HG02588 (cell line): Measurements from ENCODE around the gene HTR3D.
A peak's percentile ranks its signal among the peaks of the same experiment; 100 is the strongest.
"Not testable (repeated sequence)": the region's sequence is repeated elsewhere in the genome, so short reads cannot be mapped to it uniquely, and the experiment has no call there.

Source experiments
- ATAC-seq: cut with Tn5 transposase; IDR thresholded peaks from one replicate; pipeline ENCODE4 v1.9.1; 2021; ENCODE audit warnings: mild to moderate bottlenecking, moderate library complexity; ENCODE audit not compliant: unreplicated experiment

Gene HTR3D, protein sequence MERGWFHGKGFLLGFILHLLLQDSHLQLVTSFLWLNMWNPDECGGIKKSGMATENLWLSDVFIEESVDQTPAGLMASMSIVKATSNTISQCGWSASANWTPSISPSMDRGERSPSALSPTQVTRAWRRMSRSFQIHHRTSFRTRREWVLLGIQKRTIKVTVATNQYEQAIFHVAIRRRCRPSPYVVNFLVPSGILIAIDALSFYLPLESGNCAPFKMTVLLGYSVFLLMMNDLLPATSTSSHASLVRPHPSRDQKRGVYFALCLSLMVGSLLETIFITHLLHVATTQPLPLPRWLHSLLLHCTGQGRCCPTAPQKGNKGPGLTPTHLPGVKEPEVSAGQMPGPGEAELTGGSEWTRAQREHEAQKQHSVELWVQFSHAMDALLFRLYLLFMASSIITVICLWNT

DNA sequence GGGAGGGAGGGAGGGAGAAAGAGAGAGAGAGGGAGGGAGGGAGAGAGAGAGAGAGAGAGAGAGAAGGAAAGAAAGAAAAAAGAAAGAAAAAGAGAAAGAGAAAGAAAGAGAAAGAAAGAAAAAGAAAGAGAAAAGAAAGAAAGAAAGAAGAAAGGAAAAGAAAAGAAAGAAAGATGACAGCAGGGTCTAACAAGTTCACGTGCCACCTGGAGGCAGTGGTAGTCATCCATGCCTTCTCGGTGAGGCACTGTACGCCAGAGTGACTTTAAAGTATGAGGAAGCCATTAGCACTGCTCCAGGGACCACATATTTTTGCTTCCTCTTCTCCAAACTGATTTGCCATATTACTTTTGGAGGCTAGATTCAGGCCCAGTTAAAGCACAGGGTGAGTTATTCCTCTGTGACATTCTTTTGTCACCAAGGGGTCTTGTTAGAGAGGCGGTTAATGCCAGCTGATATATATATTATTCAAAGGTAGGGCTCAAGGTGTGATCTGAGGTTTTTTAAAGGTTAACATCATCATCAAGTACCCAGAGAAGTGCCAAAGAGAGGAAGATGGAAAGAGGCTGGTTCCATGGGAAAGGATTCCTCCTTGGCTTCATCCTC, at the start of gene HTR3D:
Gene HTR3D (plus strand): TSS at position 556 of the 606 bp plus-strand sequence. CDS start 0 bp downstream, at position 556.
- ATAC-seq = no peak

DNA sequence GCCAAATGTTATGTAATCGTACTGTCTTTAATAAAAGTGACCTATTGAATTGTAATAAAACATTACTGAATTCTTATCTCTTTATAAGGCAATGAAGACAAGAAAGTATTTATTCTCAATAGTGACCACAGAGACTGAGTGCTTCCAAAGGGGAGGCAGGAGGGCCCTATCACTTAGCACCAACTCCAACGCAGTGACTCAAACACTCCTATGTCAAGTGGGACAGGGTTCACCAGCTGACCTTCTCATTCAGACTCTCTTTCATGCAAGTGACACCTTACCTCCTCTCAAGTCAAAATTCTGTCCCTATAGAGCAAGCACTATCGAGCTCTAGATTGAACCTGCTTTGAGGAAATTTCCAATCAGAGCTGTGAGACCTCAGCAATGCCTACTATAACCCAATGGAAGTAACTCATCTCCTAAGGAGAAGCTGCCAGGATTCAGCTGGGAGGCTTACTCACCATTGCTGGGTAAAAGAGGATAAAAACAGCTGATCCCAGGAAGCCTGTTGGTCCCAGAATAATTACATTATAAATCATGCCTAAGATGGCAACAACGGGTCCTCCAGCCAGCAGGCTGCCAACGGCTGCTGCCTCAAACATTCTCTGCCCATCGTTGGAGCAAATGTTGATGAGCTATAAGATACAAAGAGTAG, 49.4 kb upstream of the HTR3D start:
- ATAC-seq = no peak

DNA sequence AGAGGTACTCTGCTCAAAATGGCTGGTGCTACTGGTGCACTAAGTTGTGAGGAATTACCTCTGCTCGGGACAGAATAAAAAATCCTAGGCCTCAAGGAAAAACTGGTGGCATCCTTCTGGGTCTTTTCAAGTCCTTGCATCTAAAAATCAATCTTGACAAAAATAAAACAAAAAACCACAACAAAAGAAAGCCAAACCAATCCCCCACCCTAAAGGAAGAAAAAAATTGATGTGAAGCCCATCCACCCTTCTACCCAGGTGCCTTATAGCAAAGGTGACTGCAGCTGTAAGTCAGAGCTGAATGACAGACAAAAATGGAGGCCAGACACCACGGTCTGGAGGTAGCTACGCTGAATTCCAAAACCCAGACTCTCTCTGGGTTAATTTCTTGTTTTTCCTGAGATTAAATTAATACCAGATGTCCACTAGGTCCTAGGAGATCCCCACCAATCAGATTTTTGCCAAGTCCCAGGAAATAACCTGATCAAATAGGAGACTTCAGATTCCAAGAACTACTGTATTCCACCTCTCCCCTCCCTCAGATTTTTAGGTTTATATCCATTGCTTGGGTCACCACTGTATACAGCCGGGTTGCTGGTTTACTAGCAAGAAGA, 47.3 kb upstream of the HTR3D start:
- ATAC-seq = no peak

DNA sequence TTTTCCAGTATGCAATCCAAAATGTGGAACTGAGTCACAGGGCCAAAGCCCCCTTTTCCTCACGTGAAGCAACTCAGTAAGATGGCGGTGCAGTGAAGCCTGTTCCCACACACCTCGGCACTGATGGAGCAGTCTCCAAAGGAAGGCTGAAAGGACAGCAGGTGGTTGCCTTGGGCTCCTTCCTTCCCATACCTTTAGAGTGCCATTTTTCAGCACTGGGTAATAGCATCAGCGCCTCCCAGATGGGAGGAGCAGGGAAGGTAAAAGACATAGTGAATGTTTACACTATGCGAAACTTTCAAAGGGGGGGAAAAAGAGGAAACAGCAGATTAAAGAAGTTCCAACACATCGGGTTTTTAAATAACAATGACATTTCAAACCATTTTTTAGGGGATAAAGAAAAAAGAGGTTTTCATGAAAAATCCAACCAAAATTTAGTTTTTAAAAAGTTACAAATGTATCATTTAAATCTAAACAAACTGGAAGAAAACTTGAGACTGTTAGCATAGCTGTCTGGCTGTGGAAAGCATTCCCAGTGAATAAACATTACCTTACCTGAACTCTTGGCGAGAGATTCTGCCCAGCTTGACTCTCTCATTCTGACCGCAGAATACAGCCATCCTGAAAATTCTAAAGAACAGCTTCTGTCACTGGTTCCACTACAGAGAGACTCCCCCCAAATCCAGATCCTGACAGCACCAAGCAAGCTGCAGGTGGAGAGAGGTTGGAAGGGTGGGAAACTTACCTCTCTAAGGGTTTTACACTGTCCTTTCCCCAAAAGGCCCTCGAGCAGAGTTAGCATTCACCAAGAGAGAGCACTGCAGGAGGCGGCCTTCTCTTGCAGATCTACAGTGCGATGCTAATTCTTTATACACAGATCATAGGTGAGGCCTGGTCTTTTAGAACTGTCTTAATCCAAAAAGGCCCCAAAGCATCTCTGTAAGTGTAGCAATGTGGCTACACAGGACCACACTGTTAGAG, 46.5 kb upstream of the HTR3D start:
- ATAC-seq = no peak

DNA sequence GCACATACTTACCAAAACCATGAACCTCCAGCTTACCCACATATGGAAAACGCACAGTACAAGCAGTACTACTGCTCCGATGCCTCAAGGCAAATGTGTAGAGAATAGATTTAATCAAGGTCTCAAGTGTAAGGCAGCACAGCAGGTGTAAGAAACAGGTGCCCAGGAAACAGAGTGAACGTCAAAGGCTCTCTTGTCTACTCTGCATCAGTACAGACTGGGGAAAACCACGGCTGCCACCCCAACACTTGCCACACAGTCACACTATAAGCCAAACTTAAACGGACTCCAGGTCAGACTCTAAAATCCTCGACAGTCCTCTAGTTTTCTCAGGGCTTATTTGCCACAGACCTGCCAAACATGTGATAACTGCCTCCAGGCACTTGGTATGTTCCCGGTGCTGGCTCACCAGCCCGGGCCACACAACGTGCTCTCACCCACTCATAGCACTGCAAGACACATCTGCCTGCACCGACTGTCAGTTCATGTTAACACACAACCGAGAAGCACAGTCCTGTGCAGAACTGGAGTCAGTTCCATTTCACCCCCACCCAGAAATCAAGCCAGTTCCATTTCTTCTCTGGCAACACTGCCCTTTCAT, 44.4 kb upstream of the HTR3D start:
- ATAC-seq = no peak

DNA sequence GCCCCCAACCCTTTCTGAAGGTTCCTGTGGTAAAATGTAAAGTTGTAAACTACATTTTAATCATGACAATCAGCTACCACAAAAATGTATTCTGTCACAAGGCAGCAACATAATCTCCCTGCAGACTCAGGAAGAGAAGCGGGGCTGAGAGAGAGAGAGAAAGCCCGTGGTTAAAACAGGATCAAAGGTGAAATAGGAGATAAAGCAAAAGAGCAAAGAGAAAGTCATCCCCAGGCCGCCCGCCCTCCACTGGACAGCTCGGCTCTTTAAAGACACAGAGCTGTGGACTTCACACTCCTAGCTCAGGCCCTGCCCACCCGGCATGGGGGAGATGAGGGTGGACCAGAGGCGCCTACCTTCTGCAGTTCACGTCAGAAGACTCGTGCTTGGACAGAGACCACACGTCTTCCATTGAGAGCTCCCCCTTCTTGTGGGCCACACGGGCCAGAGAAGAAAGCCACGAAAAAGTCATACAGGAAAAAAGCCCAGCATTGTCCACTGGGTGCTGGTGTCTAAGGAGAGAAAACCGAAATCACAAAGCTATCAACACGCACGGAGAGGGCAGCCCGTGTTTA, 43.2 kb upstream of the HTR3D start:
- ATAC-seq = no peak

DNA sequence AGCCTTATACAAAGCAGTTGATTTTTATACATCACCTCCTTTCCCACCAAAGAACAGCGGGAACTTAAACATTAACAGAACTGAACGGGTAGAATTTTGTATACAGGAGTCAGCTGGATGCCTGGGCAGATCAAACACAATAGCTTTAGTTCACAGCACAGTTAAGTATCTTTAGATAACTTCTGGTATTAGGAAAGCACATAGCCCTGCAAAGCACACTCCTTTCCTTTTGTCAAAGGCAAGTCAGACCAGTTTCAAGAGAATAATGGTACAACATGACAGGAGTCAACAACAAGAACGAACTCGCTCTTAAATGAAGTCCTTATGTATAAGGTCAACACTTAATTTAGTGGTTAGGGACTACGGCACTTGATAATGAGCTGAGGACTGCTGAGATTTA, 40.1 kb upstream of the HTR3D start:
- no peak for ATAC-seq

DNA sequence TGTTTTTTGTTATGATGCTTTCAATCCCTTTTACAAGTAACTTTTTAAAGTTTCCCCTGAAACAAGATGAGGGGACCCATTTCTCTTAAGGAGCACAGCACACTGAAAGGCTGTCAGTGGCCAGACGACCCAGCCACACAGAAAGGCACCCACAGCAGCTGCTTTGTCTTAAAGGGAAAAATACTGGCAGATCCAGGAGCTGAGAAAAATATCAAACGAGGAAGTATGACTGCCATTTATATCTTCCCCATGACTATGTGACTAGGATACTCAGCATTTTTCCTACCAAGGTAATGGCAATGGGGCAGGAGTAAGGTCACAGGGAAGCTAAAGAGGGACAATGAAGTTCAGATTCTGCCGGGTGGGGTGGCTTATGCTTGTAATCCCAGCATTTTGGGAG, 29.8 kb upstream of the HTR3D start:
- no peak for ATAC-seq

DNA sequence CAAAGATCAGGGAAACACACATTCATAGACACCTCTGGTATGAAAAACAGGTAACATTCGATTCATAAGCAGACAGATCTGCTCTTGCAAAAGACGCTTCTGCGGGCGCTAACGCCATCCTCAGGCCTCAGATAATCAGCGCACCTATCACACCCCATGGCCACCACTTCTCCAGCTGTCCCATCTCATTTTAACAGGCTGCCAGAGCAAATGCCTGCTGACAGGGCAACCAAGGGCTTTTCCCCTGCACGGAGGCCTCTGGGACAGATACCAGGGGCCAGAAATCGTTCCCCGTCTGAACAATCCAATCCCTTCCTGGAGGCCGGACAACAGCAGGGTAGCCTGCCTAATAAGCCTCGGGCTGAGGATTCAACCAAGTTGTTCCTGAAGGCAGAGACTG, 29.1 kb upstream of the HTR3D start:
- ATAC-seq = no peak

DNA sequence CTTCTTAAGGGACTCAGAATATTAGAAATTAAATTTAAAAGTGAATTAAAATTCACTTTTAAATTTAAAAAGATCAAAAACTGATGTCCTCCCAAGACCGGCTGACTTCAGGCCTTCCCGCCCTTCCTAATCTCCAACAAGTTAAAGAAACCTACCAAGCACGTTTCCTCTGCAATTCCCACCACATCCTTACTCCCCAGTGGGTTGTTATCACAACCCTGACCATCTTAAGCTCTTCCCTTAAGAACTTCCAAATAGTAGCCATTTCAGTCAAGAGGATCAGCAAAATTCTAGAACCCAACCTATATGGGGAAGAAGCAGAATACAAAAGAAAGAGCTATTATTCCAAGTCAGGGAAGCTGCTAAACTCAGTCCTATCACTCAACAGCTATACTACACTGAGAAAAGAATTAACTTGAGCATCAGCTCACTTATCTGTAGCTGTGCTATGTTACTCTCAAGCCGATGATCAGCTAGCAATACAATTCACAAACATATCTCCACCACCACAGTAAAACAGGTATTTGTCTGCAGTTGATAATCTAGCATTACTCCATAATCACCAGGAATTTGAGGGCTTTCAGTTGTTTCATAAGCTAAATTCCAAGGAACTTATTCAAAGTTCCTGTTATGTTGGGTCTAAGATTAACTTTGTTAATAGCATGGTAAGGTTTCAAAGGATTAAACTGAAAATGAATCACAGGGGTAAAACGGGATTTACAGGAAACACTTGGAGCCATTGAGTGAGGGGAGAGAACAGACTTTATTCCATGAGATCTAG, 28.2 kb upstream of the HTR3D start:
- no peak for ATAC-seq

DNA sequence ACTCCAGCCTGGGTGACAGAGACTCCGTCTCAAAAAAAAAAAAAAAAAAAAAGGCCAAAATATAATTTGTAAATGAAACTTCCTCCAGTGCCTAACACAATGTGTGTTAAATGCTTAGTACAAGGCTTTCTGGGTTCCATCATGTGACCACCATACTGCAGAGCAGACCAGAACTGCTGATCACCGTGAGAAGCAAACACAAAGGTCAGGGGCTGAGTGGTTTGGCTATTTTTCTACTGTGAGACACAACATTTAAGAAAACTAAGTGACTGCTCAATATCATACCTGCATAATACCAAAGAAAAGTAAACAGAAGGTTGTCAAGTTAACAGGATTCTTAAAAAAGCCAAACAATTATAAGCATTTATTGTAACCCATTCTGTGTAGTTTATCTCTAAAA, 27.1 kb upstream of the HTR3D start:
- ATAC-seq = no peak

DNA sequence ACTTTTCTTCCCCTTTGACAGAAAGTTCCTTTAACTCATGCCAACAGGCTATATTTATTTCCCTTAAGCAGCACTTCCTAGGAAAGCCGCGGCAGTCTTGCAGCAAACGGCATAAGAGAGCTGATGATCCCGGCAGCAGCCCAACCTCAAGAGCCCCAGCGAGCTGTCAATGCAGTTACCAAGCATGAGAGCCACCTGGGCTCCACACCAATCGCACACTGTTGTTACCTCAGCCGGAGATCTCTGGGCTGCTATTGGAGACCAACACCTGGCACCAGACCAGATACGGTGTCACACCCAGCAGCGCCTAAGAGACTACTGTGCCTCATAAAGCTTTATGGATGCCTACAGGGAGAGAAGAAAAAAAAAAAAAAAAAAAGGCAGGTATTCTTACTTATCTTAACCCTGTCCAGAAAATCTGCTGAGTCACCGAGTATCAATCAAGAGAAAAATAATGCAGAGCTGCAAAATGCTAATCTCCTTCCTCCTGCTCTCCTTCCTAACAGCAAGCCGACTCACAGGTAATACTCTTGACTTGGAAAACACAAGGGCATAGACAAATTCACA, 25.5 kb upstream of the HTR3D start:
- ATAC-seq = peak; percentile 75

DNA sequence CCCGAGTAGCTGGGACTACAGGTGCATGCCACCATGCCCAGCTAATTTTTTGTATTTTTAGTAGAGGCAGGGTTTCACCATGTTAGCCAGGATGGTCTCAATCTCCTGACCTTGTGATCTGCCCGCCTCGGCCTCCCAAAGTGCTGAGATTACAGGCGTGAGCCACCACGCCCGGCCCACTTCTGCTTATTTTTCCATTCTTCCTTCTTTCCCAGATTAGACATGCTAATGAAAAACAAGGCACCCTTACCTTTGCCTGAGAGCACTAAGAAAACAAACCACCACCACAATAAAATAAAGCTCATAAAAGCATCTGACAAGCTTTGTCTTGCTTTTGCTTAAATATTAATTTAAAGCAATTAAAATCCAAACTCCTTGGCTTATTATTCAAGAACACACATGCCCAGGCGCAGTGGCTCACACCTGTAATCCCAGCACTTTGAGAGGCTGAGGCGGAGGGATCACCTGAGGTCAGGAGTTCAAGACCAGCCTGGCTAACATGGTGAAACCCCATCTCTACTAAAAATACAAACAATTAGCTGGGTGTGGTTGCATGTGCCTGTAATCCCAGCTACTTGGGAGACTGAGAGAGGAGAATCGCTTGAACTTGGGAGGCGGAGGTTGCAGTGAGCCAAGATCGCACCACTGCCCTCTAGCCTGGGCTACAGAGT, 24.3 kb upstream of the HTR3D start:
- not testable (repeated sequence) for ATAC-seq

DNA sequence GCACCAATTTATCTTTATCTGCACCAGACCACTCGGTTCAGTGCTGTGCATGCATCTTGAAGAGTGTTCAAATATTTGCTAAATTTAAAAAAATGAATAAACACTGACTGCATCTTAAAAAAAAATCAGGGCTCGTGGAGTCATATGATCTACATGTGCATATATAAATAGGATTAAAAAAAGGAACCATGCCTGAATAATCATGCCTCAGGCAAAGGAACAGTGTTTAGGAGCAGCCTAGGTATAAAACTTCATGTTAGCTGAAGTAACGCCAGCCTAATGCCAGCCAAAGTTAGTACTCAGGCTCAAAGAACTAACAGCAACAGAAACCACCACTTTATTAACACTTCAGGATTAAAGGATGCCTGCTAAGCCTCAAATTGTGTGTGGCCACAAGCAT, 23.4 kb upstream of the HTR3D start:
- ATAC-seq = no peak

DNA sequence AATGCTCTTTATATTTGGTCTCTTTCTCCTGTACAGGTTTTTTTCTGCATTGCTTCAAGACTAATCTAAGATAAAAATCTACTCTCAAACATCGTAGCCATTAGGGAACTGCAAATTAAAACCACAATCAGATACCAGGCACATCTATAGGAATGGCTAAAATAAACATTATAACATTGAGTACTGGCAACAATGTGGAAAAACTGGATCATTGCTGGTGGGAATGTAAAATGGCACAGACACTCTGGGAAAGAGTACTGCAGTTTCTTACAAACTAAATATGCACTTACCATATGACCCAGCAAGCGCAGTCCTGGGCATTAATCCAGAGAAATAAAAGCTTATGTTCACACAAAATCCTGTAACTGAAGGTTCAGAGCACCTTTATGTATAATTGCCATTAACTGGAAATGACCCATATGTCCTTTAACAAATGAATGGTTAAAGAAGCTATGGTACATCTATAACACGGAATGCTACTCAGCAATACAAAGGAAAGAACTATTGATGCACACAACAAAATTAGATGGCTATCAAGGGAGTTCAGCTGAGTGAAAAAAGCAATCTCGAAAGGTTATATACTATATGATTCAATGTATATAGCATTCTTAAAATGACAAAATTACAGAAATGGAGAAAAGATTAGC, 20.2 kb upstream of the HTR3D start:
- no peak for ATAC-seq

DNA sequence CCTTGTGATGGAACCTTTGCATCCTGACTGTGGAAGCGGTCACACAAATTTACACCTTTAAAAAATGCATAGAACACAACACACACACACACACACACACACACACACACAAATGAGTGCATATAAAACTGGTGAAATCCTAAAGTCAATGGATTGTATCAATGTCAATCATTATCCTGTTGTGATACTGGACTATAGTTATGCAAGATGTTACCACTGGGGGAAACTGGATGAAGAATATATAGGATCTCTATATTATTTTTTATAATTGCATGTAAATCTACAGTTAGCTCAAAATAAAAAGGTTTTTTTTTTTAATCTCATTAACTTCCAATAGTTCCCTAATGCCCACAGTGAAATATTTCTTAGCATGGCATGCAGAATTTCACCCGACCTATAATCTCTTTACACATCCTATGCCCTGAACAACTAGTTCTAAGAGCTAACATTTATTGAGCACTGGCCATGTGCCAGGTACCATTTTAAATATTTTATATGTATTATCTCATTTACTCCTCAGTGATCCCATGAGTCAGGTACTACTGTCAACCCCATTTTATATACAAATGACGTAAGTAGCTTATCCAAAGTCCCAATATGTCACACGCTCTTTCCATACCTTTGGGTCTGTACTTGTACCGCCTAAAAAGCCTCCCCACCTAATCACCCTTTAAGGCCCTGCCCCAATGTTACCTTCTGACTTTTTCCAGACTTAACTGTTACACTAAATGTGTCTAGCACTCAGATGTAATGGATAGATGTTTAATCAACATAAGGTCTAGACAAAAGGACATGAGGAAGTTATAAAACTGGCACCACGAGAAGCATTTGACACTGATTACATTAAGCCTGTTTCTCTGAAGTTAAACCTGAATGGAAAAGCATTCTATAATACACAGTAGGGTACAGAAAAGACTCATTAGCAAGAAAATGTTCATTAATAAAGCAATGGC, 19.3 kb upstream of the HTR3D start:
- ATAC-seq = no peak
